HepG2 (cell line): ENCODE data around the gene SFPQ. TPM values are rescaled to one million over a fixed set of nuclear protein-coding genes. Genes with fewer than 3 reads are reported as not detected.

Experiments
- ELF3 ChIP-seq: IDR thresholded peaks from 2 replicates; pipeline ENCODE4 v1.6.1; 2016; ENCODE audit warnings: missing genetic modification reagents, missing compliant biosample characterization
- EZH2 ChIP-seq: conservative IDR thresholded peaks from 2 replicates; pipeline ENCODE4 v1.6.1; 2012; ENCODE audit warnings: mild to moderate bottlenecking, low read depth, low read length, moderate library complexity
- FOXA1 ChIP-seq, 2 experiments: fragments of 450-650 bp in 1 of 2; sonication (generic) in 1 of 2; formaldehyde crosslinking in 1 of 2; IDR thresholded peaks; 2 replicates each; pipeline versions ENCODE4 v1.4.0 to v1.6.1; 2016 to 2020; ENCODE audit warnings: missing genetic modification reagents in 1 of 2
- IRF2 ChIP-seq: IDR thresholded peaks from 2 replicates; pipeline ENCODE4 v1.6.1; 2018; ENCODE audit warnings: missing genetic modification reagents, missing compliant biosample characterization
- KAT8 ChIP-seq: IDR thresholded peaks from 2 replicates; pipeline ENCODE4 v1.6.1; 2016; ENCODE audit warnings: missing genetic modification reagents, missing compliant biosample characterization
- MIER3 ChIP-seq: IDR thresholded peaks from 2 replicates; pipeline ENCODE4 v1.6.1; 2016; ENCODE audit warnings: missing compliant biosample characterization, borderline replicate concordance
- SMAD9 ChIP-seq: sonication (generic); formaldehyde crosslinking; IDR thresholded peaks from 2 replicates; pipeline ENCODE4 v1.5.1; 2020; ENCODE audit warnings: mild to moderate bottlenecking, missing genetic modification reagents
- STAG1 ChIP-seq: sonication (generic); formaldehyde crosslinking; IDR thresholded peaks from 2 replicates; pipeline ENCODE4 v1.4.0; 2020; ENCODE audit warnings: missing genetic modification reagents
- TBL1XR1 ChIP-seq: fragments of 150-350 bp; IDR thresholded peaks from 2 replicates; pipeline ENCODE4 v1.6.1; 2014; ENCODE audit warnings: borderline replicate concordance, low read length; ENCODE audit not compliant: partially characterized antibody
- ZNF256 ChIP-seq: sonication (generic); formaldehyde crosslinking; conservative IDR thresholded peaks from 2 replicates; pipeline ENCODE4 v1.4.0; 2020; ENCODE audit warnings: missing genetic modification reagents
- ZNF569 ChIP-seq: sonication (generic); formaldehyde crosslinking; IDR thresholded peaks from 2 replicates; pipeline ENCODE4 v1.5.0; 2020; ENCODE audit warnings: mild to moderate bottlenecking, missing genetic modification reagents, moderate library complexity, borderline replicate concordance
- ZNF644 ChIP-seq: IDR thresholded peaks from 2 replicates; pipeline ENCODE4 v1.6.1; 2016; ENCODE audit warnings: low read depth
- polyA plus RNA-seq, 8 experiments: library from polyadenylated mRNA; depleted of rRNA in 3 of 8; stranded (reverse) in 7 of 8; unstranded in 1 of 8; fragments of >200 nt; fragmentation: Illumina TruSeq in 4 of 8; extraction: Trizol in 4 of 8; gene quantifications; 2 replicates each; pipeline versions ENCODE4 v1.2.1 to v1.2.3, GENCODE V29; 2011 to 2016; ENCODE audit warnings: low read depth in 4 of 8, missing spikeins in 1 of 8, mixed read lengths in 1 of 8; ENCODE audit not compliant: insufficient read depth in 1 of 8
- total RNA-seq, 5 experiments: library from RNA; depleted of rRNA; stranded (reverse); fragments of >200 nt; fragmentation: Illumina TruSeq; extraction: Trizol; gene quantifications; 2 replicates each; pipeline ENCODE4 v1.2.3, GENCODE V29; 2016; ENCODE audit warnings: low read depth in 1 of 5
- TF ChIP-seq, protein P1 (sequence below): sonication (generic); formaldehyde crosslinking; IDR thresholded peaks from 2 replicates; pipeline ENCODE4 v1.4.0; 2020; ENCODE audit warnings: missing genetic modification reagents, borderline replicate concordance
- TF ChIP-seq, protein P2 (sequence below), 2 experiments: sonication (generic) in 1 of 2; formaldehyde crosslinking in 1 of 2; IDR thresholded peaks; 2 replicates each; pipeline versions ENCODE4 v1.6.1 to v1.9.0; 2014 to 2022; ENCODE audit warnings: antibody characterized with exemption in 1 of 2, borderline replicate concordance in 1 of 2, inconsistent platforms in 1 of 2, low read depth in 1 of 2, missing genetic modification reagents in 1 of 2
- TF ChIP-seq, protein P3 (sequence below): sonication (generic); formaldehyde crosslinking; IDR thresholded peaks from 2 replicates; pipeline ENCODE4 v1.5.0; 2020; ENCODE audit warnings: mild to moderate bottlenecking, missing genetic modification reagents

Gene SFPQ
- total and polyA plus RNA-seq, 2 of the 13 experiments (the other 11 are each of a cell fraction or from before 2014, with no cell fraction given), result 101 to 292 TPM

DNA sequence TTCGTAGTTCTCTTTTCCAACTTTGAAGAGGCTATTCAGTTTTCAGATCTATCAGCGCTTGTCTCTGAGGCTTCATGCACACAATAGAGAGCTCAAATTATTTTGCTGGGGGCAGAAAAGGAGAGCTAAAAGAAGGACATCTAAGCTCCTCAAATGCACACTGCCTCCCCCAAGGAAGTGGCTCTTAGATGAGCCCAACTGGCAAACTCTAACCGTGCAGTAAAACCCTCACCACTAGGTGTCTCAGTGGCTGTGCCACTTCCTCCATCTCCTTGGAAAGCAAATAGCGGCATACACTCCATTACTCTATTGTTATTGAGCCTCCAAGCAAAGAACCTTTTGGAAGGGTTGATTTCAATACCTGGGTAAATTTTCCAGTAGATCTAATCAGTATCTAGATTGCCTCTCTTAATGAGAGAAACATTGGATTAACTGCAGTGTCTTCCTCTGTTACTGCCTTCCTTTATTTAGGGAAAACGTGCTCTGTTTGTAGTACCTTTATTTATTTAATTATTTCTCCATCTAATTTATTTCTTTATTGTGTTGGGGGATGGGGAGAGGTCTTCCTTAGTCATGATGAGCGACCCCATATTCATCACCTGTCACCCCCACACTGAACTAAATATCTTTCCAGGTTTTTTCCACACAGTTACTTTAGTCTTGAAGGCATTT is 9.2 kb upstream of the SFPQ start (continued):
- TF ChIP-seq, protein P1, sequence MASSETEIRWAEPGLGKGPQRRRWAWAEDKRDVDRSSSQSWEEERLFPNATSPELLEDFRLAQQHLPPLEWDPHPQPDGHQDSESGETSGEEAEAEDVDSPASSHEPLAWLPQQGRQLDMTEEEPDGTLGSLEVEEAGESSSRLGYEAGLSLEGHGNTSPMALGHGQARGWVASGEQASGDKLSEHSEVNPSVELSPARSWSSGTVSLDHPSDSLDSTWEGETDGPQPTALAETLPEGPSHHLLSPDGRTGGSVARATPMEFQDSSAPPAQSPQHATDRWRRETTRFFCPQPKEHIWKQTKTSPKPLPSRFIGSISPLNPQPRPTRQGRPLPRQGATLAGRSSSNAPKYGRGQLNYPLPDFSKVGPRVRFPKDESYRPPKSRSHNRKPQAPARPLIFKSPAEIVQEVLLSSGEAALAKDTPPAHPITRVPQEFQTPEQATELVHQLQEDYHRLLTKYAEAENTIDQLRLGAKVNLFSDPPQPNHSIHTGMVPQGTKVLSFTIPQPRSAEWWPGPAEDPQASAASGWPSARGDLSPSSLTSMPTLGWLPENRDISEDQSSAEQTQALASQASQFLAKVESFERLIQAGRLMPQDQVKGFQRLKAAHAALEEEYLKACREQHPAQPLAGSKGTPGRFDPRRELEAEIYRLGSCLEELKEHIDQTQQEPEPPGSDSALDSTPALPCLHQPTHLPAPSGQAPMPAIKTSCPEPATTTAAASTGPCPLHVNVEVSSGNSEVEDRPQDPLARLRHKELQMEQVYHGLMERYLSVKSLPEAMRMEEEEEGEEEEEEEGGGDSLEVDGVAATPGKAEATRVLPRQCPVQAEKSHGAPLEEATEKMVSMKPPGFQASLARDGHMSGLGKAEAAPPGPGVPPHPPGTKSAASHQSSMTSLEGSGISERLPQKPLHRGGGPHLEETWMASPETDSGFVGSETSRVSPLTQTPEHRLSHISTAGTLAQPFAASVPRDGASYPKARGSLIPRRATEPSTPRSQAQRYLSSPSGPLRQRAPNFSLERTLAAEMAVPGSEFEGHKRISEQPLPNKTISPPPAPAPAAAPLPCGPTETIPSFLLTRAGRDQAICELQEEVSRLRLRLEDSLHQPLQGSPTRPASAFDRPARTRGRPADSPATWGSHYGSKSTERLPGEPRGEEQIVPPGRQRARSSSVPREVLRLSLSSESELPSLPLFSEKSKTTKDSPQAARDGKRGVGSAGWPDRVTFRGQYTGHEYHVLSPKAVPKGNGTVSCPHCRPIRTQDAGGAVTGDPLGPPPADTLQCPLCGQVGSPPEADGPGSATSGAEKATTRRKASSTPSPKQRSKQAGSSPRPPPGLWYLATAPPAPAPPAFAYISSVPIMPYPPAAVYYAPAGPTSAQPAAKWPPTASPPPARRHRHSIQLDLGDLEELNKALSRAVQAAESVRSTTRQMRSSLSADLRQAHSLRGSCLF, result no peak
- TF ChIP-seq ZNF644 (CRISPR knock-in tag) (no peak), ELF3 (CRISPR knock-in tag) (peak; percentile 90), STAG1 (CRISPR knock-in tag) (peak; percentile 81), MIER3 (no peak), IRF2 (CRISPR knock-in tag) (0 out of 2 replicates have a peak, but pooled peaks have one; percentile 40), ZNF569 (no peak), EZH2 (no peak), TBL1XR1 (no peak), KAT8 (peak; percentile 55), ZNF256 (CRISPR knock-in tag) (no peak), SMAD9 (CRISPR knock-in tag) (no peak), FOXA1 (IDR thresholded peaks at IDR 0.05) (no peak), FOXA1 (CRISPR knock-in tag; IDR thresholded peaks at IDR 0.05) (peak; percentile 16; the same call in 1 of the 2 replicates)
- TF ChIP-seq, protein P2, sequence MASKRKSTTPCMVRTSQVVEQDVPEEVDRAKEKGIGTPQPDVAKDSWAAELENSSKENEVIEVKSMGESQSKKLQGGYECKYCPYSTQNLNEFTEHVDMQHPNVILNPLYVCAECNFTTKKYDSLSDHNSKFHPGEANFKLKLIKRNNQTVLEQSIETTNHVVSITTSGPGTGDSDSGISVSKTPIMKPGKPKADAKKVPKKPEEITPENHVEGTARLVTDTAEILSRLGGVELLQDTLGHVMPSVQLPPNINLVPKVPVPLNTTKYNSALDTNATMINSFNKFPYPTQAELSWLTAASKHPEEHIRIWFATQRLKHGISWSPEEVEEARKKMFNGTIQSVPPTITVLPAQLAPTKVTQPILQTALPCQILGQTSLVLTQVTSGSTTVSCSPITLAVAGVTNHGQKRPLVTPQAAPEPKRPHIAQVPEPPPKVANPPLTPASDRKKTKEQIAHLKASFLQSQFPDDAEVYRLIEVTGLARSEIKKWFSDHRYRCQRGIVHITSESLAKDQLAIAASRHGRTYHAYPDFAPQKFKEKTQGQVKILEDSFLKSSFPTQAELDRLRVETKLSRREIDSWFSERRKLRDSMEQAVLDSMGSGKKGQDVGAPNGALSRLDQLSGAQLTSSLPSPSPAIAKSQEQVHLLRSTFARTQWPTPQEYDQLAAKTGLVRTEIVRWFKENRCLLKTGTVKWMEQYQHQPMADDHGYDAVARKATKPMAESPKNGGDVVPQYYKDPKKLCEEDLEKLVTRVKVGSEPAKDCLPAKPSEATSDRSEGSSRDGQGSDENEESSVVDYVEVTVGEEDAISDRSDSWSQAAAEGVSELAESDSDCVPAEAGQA (IDR thresholded peaks at IDR 0.05; ENCODE audit: low read depth), result no peak
- TF ChIP-seq, protein P2 (CRISPR knock-in tag; IDR thresholded peaks at IDR 0.05; ENCODE audit: borderline replicate concordance), result no peak
- TF ChIP-seq, protein P3, sequence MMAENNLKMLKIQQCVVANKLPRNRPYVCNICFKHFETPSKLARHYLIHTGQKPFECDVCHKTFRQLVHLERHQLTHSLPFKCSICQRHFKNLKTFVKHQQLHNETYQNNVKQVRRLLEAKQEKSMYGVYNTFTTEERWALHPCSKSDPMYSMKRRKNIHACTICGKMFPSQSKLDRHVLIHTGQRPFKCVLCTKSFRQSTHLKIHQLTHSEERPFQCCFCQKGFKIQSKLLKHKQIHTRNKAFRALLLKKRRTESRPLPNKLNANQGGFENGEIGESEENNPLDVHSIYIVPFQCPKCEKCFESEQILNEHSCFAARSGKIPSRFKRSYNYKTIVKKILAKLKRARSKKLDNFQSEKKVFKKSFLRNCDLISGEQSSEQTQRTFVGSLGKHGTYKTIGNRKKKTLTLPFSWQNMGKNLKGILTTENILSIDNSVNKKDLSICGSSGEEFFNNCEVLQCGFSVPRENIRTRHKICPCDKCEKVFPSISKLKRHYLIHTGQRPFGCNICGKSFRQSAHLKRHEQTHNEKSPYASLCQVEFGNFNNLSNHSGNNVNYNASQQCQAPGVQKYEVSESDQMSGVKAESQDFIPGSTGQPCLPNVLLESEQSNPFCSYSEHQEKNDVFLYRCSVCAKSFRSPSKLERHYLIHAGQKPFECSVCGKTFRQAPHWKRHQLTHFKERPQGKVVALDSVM (CRISPR knock-in tag), result no peak
